Central memory CD8-positive, alpha-beta T cell (primary cell): ENCODE measurements around the gene GPSM1.

ENCODE experiments used
- ATAC-seq: fragments of 150-1000 bp; cut with Tn5 transposase; replicated peaks from 2 replicates; pipeline ENCODE4 v1.10.0; 2022; ENCODE audit warnings: mild to moderate bottlenecking, moderate FRiP score, moderate number of reproducible peaks; ENCODE audit not compliant: poor library complexity, severe bottlenecking; ENCODE audit errors: extremely low read depth
- DNase-seq, 2 donors: peaks; one replicate each; pipeline ENCODE4 v3.0.0; 2021; ENCODE audit warnings: low spot score in 2 of 2
- H3K27ac Mint-ChIP-seq: one replicate; pipeline ENCODE4 v1.8.0; 2022; ENCODE audit warnings: low read depth, mild to moderate bottlenecking, moderate library complexity, mixed read lengths
- H3K27me3 Mint-ChIP-seq: one replicate; pipeline ENCODE4 v1.8.0; 2022; ENCODE audit warnings: mixed read lengths
- H3K36me3 Mint-ChIP-seq: one replicate; pipeline ENCODE4 v1.8.0; 2022; ENCODE audit warnings: mild to moderate bottlenecking, moderate library complexity, mixed read lengths; ENCODE audit not compliant: insufficient read depth
- H3K4me1 Mint-ChIP-seq: one replicate; pipeline ENCODE4 v1.8.0; 2022; ENCODE audit warnings: mixed read lengths
- H3K4me3 Mint-ChIP-seq: one replicate; pipeline ENCODE4 v1.8.0; 2022; ENCODE audit warnings: mild to moderate bottlenecking, moderate library complexity, mixed read lengths
- H3K9me3 Mint-ChIP-seq: one replicate; pipeline ENCODE4 v1.8.0; 2022; ENCODE audit warnings: mixed read lengths

Gene GPSM1

GRCh38 chr9:136303066-136303824 is 24.1 kb upstream of the GPSM1 start:
- H3K9me3 Mint-ChIP-seq, result no peaks in the 10 kb centered on the region
- H3K36me3 Mint-ChIP-seq, result peaks cover 4% of the 10 kb centered on the region
- H3K4me3 Mint-ChIP-seq, result no peak overlapping the region
- no peak for DNase-seq
- H3K27ac Mint-ChIP-seq, result no peak overlapping the region
- ATAC-seq, result no peak
- peaks cover 8% of the 10 kb centered on the region for H3K27me3 Mint-ChIP-seq
- no peaks in the 10 kb centered on the region for H3K4me1 Mint-ChIP-seq

DNA sequence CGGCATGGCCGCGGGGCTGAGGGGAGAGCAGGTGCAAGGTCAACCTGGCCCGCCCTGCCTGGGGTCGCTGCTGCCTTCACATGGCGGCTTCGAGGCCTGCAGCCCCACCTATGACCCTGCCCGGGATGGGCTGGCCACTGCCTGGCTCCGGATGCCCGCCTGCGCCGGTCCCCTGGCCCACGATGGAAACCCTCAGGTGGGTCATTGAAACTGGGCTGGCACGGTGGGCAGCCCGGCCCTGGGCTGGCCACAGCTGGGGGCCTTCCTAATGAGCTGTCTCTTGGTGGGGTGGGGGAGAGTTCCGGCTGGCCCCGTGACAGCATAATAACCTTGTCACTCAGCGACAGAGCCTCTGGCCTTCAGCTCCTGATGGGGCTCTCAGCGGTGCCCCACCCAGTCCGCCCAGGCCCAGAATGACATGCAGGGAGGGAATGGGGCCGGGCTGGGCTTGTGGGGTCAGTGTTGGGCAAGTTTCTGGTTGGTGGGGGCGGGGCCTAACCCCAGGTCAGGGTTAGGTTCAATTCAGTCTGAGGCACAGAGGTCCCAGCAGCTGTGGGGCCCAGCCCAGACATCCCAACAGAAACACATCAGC is 23.4 kb upstream of the GPSM1 start, which contains the start of gene CCDC187:
TSS of gene CCDC187 (minus strand) at position 270 of the 592 bp plus-strand sequence. CDS start at position 6, 264 bp downstream.
- Mint-ChIP-seq H3K36me3 (peaks cover 2% of the 10 kb centered on the region), H3K27me3 (peaks cover 1% of the 10 kb centered on the region), H3K27ac (no peak within 1 kb of the TSS), H3K4me3 (no peak within 1 kb of the TSS), H3K4me1 (no peaks in the 10 kb centered on the region), H3K9me3 (no peaks in the 10 kb centered on the region)
- DNase-seq, result no peak
- no peak for ATAC-seq

GRCh38 chr9:136304456-136304855 is 22.9 kb upstream of the GPSM1 start:
- ATAC-seq, result no peak
- H3K27ac Mint-ChIP-seq, result no peak overlapping the region
- no peaks in the 10 kb centered on the region for H3K27me3 Mint-ChIP-seq
- DNase-seq, result no peak
- no peak overlapping the region for H3K4me3 Mint-ChIP-seq
- H3K9me3 Mint-ChIP-seq, result no peaks in the 10 kb centered on the region
- H3K36me3 Mint-ChIP-seq, result peaks cover 2% of the 10 kb centered on the region
- H3K4me1 Mint-ChIP-seq, result no peaks in the 10 kb centered on the region

- H3K4me3 Mint-ChIP-seq, result no peak overlapping the region
Observed at GRCh38 chr9:136304981-136305380, 22.4 kb upstream of the GPSM1 start.

DNA sequence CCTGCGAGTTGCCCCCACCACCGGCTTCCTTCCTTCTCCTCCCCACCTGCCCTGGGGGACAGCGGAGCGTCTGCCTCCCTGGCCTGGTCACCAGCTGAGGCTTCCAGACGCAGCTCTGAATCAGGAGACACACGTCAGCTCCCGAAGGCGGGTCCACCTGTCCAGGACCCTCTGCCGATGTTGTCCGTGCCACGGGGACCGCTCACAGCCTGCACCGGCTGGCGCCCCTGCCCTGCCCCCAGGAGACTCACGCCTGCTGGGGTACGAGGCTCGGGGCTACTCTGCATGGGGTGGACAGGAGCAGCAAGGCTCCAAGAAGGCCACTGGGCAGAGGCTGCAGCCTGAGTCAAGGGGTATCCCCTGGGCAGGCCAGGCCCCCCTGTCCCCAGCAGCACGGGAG is 21.5 kb upstream of the GPSM1 start:
- no peak for ATAC-seq
- no peak overlapping the region for H3K27ac Mint-ChIP-seq

More at GRCh38 chr9:136304981-136305380, 22.4 kb upstream of the GPSM1 start:
- Mint-ChIP-seq H3K4me1 (no peaks in the 10 kb centered on the region), H3K9me3 (no peaks in the 10 kb centered on the region), H3K27me3 (no peaks in the 10 kb centered on the region), H3K36me3 (peaks cover 2% of the 10 kb centered on the region), H3K27ac (no peak overlapping the region)
- ATAC-seq, result no peak
- no peak for DNase-seq

DNA sequence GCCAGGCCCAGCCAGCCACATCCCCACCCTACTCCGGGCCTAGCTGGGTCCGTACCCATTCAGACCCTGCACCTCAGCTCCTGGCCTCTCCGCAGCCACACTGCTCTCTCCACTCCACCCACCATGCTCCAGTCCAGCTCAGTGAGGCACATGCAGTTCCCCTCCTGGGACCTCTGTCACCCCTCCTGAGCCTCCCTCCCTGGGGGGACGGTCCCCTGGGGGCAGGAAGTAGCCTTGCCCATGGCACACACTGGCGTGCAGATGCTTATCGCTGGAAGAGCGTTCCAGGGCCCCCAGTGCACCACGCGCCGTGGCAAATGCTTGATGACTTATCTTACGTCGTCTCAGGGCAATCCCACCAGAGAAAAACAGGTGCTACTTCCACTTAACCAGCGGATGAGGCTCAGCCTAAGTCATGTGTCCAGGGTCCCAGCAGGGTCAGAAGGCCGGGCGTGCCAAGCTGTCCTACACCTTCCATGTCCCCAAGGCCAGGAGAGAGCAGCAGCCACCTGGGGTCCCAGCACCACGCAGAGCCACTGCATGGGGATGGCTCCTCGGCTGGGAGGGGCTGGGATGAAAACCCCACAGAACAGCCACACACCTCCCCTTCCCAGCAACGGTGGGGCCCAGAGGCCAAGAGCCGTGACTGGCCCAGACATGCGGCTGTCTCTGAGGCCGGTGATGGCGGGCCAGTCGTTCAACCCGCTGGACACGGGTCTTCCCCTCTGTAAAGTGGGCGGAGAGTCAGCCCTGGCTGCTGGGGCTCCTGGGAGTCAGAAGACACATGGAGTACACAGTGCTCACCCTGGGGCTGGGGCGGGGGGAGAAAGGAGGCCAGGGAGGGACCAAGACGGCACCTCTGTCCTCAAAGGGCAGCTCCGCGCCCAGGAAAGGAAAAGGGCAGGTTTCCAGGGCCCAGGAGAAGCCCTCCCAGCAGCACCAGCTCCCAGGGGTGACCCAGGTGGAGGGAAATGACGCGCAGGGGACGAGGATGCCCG is 20.8 kb upstream of the GPSM1 start:
- Mint-ChIP-seq H3K4me3 (no peak overlapping the region), H3K27me3 (no peaks in the 10 kb centered on the region), H3K27ac (no peak overlapping the region), H3K9me3 (no peaks in the 10 kb centered on the region), H3K4me1 (no peaks in the 10 kb centered on the region), H3K36me3 (peaks cover 2% of the 10 kb centered on the region)
- DNase-seq (no peak), ATAC-seq (no peak)

More for the DNA sequence above, 21.5 kb upstream of the GPSM1 start:
- Mint-ChIP-seq H3K27me3 (no peaks in the 10 kb centered on the region), H3K4me3 (no peak overlapping the region), H3K9me3 (no peaks in the 10 kb centered on the region), H3K4me1 (no peaks in the 10 kb centered on the region), H3K36me3 (peaks cover 2% of the 10 kb centered on the region)
- no peak for DNase-seq

DNA sequence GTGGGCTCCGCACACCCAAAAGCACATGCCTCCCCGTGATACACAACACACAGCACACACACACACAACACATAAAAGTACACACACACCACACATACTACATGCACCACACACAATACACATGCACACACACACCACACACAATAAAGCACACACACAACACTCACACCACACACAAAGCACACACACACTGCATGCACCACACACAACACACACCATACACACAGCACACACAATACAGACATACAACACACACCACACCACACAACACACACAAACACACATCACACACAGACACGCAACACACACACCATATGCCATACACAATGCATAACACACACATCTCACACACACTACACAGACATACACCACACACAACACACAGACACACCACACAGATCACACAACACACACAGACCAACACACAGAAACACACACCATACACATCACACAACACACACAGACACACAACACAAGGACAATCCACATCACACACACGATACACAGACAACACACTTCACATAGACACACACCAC is 20.1 kb upstream of the GPSM1 start:
- H3K9me3 Mint-ChIP-seq, result no peaks in the 10 kb centered on the region
- no peaks in the 10 kb centered on the region for H3K4me1 Mint-ChIP-seq
- ATAC-seq (no peak), DNase-seq (no peak)
- H3K36me3 Mint-ChIP-seq, result peaks cover 2% of the 10 kb centered on the region
- no peaks in the 10 kb centered on the region for H3K27me3 Mint-ChIP-seq
- H3K27ac Mint-ChIP-seq, result no peak overlapping the region
- H3K4me3 Mint-ChIP-seq, result no peak overlapping the region

- no peaks in the 10 kb centered on the region for H3K27me3 Mint-ChIP-seq
- ATAC-seq (no peak), DNase-seq (no peak)
- H3K36me3 Mint-ChIP-seq, result peaks cover 2% of the 10 kb centered on the region
- no peaks in the 10 kb centered on the region for H3K9me3 Mint-ChIP-seq
- no peak overlapping the region for H3K27ac Mint-ChIP-seq
- H3K4me3 Mint-ChIP-seq, result no peak overlapping the region
- no peaks in the 10 kb centered on the region for H3K4me1 Mint-ChIP-seq
Observed at GRCh38 chr9:136308006-136308701, 19.2 kb upstream of the GPSM1 start.

DNA sequence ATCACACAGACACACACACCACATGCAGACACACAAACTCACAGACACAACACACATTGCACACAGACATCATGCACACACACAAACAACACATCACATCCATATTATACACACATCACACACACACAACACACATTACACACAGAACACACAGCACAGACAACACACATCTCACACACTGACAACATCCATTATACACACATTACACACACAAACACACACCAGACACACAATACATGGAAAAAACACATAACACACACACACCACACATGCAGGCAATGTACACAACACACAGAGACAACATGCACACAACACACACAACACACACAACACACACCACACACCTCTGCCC is 18.7 kb upstream of the GPSM1 start:
- no peaks in the 10 kb centered on the region for H3K27me3 Mint-ChIP-seq
- no peak overlapping the region for H3K4me3 Mint-ChIP-seq
- no peak for DNase-seq
- ATAC-seq, result no peak
- H3K27ac Mint-ChIP-seq, result no peak overlapping the region
- H3K9me3 Mint-ChIP-seq, result no peaks in the 10 kb centered on the region
- peaks cover 2% of the 10 kb centered on the region for H3K36me3 Mint-ChIP-seq
- H3K4me1 Mint-ChIP-seq, result no peaks in the 10 kb centered on the region

GRCh38 chr9:136309101-136309801 is 18.1 kb upstream of the GPSM1 start:
- Mint-ChIP-seq H3K4me3 (no peak overlapping the region), H3K36me3 (peaks cover 4% of the 10 kb centered on the region)
- ATAC-seq, result no peak

DNA sequence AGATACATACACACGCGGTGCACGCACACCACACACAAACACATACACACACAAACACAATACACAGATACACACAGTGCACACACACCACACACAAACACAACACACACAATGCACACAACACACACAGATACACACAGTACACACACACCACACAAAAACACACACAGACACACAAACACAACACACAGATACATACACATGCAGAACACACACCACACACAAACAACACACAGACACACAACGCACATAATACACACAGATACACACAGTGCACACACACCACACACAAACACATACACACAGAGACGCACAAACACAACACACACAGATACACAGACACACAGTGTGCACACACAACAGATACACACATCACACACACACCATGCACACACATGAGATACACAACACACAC is 17.5 kb upstream of the GPSM1 start:
- Mint-ChIP-seq H3K36me3 (peaks cover 4% of the 10 kb centered on the region), H3K4me1 (no peaks in the 10 kb centered on the region), H3K27ac (no peak overlapping the region), H3K4me3 (no peak overlapping the region), H3K9me3 (peaks cover 1% of the 10 kb centered on the region), H3K27me3 (no peaks in the 10 kb centered on the region)
- DNase-seq (no peak), ATAC-seq (no peak)

More at GRCh38 chr9:136309101-136309801, 18.1 kb upstream of the GPSM1 start:
- Mint-ChIP-seq H3K9me3 (no peaks in the 10 kb centered on the region), H3K27ac (no peak overlapping the region), H3K27me3 (no peaks in the 10 kb centered on the region), H3K4me1 (no peaks in the 10 kb centered on the region)
- DNase-seq, result no peak
